RWPE1 (cell line): Measurements from ENCODE around the gene MYLK.

Source experiments
- CTCF ChIA-PET: fragments of 350-600 bp; sonication (Branson Sonifier 250); formaldehyde crosslinking; extraction: SDS; loops from one replicate; lab custom pipeline; 2021; lab: Yijun Ruan, JAX
- POLR2A ChIA-PET: fragments of 400-600 bp; formaldehyde crosslinking; extraction: SDS; loops from one replicate; lab custom pipeline; 2020; ENCODE audit warnings: antibody characterized with exemption; ENCODE audit not compliant: low non-redundant PET; lab: Yijun Ruan, JAX
- DNase-seq: peaks from one replicate; pipeline ENCODE4 v3.0.0; 2012; ENCODE audit warnings: low spot score
- H3K27ac ChIP-seq: fragments of 450-650 bp; 2 replicates; pipeline ENCODE4 v1.5.1; 2017
- CTCF ChIP-seq: fragments of 450-650 bp; conservative IDR thresholded peaks from 2 replicates; pipeline ENCODE4 v1.5.1; 2017; ENCODE audit warnings: low read depth, mild to moderate bottlenecking

Gene MYLK

GRCh38 chr3:123760817-123761216 is 123.3 kb downstream of the MYLK start:
- no peak overlapping the region for H3K27ac ChIP-seq
- POLR2A ChIA-PET: no interaction called here
- TF ChIP-seq CTCF: no peak
- CTCF ChIA-PET: no interaction called here
- DNase-seq: no peak

- ChIA-PET POLR2A (no interaction called here), CTCF (no interaction called here)
- no peak for DNase-seq
- H3K27ac ChIP-seq: no peak overlapping the region
- no peak for TF ChIP-seq CTCF
Measured at GRCh38 chr3:123759871-123760270, 124.3 kb downstream of the MYLK start.

GRCh38 chr3:123759311-123759710 is 124.8 kb downstream of the MYLK start:
- DNase-seq: no peak

GRCh38 chr3:123758081-123758564 is 126.0 kb downstream of the MYLK start:
- TF ChIP-seq CTCF: no peak
- POLR2A ChIA-PET: no interaction called here
- H3K27ac ChIP-seq: no peak overlapping the region
- CTCF ChIA-PET: interaction anchor here (0.6 to 0.9 kb wide), 3 partner anchors 25 to 1210 kb away, joined by 3 read pairs; no protein-coding TSS in a partner anchor
- no peak for DNase-seq

More at GRCh38 chr3:123759311-123759710, 124.8 kb downstream of the MYLK start:
- CTCF ChIA-PET: interaction anchor here (0.9 kb wide), 1 partner anchor 260 kb away, joined by 3 read pairs; no protein-coding TSS in a partner anchor
- no peak overlapping the region for H3K27ac ChIP-seq
- TF ChIP-seq CTCF: no peak
- POLR2A ChIA-PET: no interaction called here

GRCh38 chr3:123757281-123757940 is 126.7 kb downstream of the MYLK start:
- ChIA-PET POLR2A (no interaction called here), CTCF (interaction anchor here (0.6 to 0.8 kb wide), 2 partner anchors 24 to 1210 kb away, joined by 3 read pairs; no protein-coding TSS in a partner anchor)
- TF ChIP-seq CTCF: no peak
- H3K27ac ChIP-seq: no peak overlapping the region
- DNase-seq: no peak

- H3K27ac ChIP-seq: no peak overlapping the region
- CTCF ChIA-PET: no interaction called here
- TF ChIP-seq CTCF: no peak
- POLR2A ChIA-PET: no interaction called here
- DNase-seq: no peak
Measured at GRCh38 chr3:123755501-123755900, 128.6 kb downstream of the MYLK start.
